HL-60 (cell line): ENCODE measurements around the gene NBPF3.

Experiments used
- DNase-seq, 2 experiments: peaks; one replicate each; pipeline ENCODE4 v3.0.0-alpha.2; 2010 to 2020; ENCODE audit warnings: low read depth in 1 of 2, low spot score in 1 of 2
- H3K27ac ChIP-seq: fragments of 250-450 bp; sonication (Bioruptor Pico); replicated peaks from 2 replicates; pipeline ENCODE4 v1.5.1; 2020; ENCODE audit warnings: mild to moderate bottlenecking, moderate library complexity
- H3K27me3 ChIP-seq: fragments of 250-450 bp; sonication (Bioruptor Pico); 2 replicates; pipeline ENCODE4 v1.5.1; 2021; ENCODE audit warnings: mild to moderate bottlenecking, moderate library complexity; ENCODE audit not compliant: insufficient read depth, poor library complexity, severe bottlenecking
- H3K4me3 ChIP-seq: replicated peaks from 2 replicates; pipeline ENCODE4 v1.5.1; 2011; ENCODE audit warnings: mild to moderate bottlenecking, control low read depth, low read length; ENCODE audit not compliant: insufficient read depth
- CTCF ChIP-seq: IDR thresholded peaks from one replicate; pipeline ENCODE4 v1.5.1; 2011; ENCODE audit warnings: low read length, control low read depth, inconsistent platforms; ENCODE audit not compliant: insufficient read depth
- GABPA ChIP-seq: IDR thresholded peaks from 2 replicates; pipeline ENCODE4 v1.6.1; 2012; ENCODE audit warnings: low read depth
- POLR2AphosphoS5 ChIP-seq: IDR thresholded peaks from 2 replicates; pipeline ENCODE4 v1.6.1; 2012; ENCODE audit warnings: low read depth
- SPI1 ChIP-seq: IDR thresholded peaks from 2 replicates; pipeline ENCODE4 v1.6.1; 2012; ENCODE audit warnings: low read depth, mild to moderate bottlenecking, borderline replicate concordance
- TF ChIP-seq, protein P1 (sequence below): IDR thresholded peaks from 2 replicates; pipeline ENCODE4 v1.6.1; 2012; ENCODE audit warnings: low read depth; ENCODE audit not compliant: insufficient replicate concordance

The NBPF3 gene

DNA sequence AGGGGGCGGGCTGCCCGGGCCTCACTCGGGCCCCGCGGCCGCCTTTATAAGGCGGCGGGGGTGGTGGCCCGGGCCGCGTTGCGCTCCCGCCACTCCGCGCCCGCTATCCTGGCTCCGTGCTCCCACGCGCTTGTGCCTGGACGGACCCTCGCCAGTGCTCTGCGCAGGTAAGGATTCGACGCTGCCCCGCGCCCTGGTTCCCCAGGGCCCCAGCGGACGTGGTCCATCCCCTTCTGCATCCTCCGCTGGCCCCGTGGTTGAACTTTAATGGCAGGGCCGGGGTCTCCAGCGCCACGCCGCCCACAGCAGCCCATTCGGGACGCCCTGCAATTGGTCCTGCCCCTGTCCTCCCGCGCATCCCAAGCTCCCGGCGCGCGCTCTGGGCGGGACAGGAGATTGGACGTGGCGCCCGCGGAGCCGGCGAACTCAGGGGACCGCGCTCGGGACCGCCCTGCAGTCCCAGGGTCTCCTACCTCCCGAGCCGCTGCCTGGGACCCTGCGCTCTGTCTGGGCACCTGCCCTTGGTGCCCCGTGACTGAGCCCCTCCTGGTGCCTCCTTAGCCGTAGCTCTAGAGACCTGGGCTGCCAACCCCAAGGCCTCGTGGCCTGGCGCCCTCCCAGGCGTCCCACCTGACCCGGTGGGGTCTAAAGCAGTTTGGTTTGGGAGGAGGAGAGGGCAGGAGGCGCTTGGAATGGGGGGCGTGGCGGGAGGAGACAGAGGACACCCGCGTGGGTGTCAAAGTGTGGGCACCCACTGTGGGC, 69.6 kb downstream of the NBPF3 start, which contains the start of gene ALPL:
ALPL (plus strand) TSS at position 73 of the 762 bp plus-strand sequence. CDS start 44,659 bp downstream, outside the sequence.
- peaks cover 31% of the 10 kb centered on the region for H3K27me3 ChIP-seq
- TF ChIP-seq CTCF (no peak), POLR2AphosphoS5 (no peak), SPI1 (no peak), GABPA (no peak)
- TF ChIP-seq, protein P1, sequence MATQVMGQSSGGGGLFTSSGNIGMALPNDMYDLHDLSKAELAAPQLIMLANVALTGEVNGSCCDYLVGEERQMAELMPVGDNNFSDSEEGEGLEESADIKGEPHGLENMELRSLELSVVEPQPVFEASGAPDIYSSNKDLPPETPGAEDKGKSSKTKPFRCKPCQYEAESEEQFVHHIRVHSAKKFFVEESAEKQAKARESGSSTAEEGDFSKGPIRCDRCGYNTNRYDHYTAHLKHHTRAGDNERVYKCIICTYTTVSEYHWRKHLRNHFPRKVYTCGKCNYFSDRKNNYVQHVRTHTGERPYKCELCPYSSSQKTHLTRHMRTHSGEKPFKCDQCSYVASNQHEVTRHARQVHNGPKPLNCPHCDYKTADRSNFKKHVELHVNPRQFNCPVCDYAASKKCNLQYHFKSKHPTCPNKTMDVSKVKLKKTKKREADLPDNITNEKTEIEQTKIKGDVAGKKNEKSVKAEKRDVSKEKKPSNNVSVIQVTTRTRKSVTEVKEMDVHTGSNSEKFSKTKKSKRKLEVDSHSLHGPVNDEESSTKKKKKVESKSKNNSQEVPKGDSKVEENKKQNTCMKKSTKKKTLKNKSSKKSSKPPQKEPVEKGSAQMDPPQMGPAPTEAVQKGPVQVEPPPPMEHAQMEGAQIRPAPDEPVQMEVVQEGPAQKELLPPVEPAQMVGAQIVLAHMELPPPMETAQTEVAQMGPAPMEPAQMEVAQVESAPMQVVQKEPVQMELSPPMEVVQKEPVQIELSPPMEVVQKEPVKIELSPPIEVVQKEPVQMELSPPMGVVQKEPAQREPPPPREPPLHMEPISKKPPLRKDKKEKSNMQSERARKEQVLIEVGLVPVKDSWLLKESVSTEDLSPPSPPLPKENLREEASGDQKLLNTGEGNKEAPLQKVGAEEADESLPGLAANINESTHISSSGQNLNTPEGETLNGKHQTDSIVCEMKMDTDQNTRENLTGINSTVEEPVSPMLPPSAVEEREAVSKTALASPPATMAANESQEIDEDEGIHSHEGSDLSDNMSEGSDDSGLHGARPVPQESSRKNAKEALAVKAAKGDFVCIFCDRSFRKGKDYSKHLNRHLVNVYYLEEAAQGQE = no peak
- no peak for DNase-seq
- no peak within 1 kb of the TSS for H3K27ac ChIP-seq
- no peak within 1 kb of the TSS for H3K4me3 ChIP-seq

DNA sequence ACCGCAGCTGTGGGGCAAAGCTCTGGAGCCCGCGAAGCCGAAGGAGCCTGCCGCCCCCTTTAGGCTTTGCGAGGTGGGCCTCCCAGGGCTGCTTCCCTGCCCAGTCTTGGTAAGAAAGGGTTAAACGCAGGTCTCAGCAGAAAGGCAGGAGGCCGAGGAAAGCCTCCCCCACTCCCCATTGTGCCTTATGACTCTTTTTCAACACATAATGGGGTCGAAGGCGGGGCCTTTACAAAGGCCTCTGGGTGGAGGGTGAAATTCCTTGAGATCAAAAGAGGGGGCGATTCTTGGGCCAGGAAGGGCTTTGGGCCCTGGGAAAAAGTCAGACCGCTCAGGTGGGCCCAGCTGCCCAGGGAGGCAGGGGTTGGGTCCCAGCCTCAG, 70.2 kb downstream of the NBPF3 start:
- H3K27ac ChIP-seq = no peak overlapping the region
- no peak for TF ChIP-seq CTCF
- TF ChIP-seq GABPA = no peak
- TF ChIP-seq POLR2AphosphoS5 = no peak
- TF ChIP-seq SPI1 = no peak
- TF ChIP-seq, protein P1 = no peak
- DNase-seq = no peak
- H3K4me3 ChIP-seq = no peak overlapping the region
- peaks cover 31% of the 10 kb centered on the region for H3K27me3 ChIP-seq

GRCh38 chr1:21510885-21511578, 71.1 kb downstream of the NBPF3 start:
- Histone ChIP-seq H3K27me3 (peaks cover 31% of the 10 kb centered on the region), H3K27ac (no peak overlapping the region), H3K4me3 (no peak overlapping the region)
- no peak for DNase-seq
- TF ChIP-seq, protein P1 = no peak
- TF ChIP-seq CTCF (peak; percentile 13), SPI1 (no peak), POLR2AphosphoS5 (no peak)
